ENCODE measurements around the gene TRPC4AP.
A peak's percentile ranks its signal among the peaks of the same experiment; 100 is the strongest.
"Not testable (repeated sequence)": the region's sequence is repeated elsewhere in the genome, so short reads cannot be mapped to it uniquely, and the experiment has no call there.

TRPC4AP gene

DNA sequence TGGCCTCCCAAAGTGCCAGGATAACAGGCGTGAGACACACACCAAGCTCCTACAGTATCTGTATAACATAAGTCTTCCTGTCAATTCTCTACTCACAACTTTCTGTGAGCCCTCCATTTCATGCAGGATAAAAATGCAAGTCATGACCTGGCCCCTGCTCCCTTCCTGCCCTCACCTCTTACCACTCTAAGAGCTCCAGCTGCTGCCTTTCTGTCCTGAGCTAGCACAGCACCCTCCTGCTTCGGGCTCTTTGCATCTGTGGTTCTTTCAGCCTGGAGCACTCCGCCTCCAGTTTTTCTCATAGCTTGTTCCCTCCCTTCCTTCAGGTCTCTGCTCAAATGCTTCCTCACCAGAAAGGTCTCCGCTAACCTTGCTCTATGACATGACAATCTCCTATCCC is 23.7 kb upstream of the TRPC4AP start:
- no peak for DNase-seq (ENCODE audit: low spot score)
- Mint-ChIP-seq H3K4me1 (ENCODE audit: low read depth) (no peaks in the 10 kb centered on the region), H3K4me3 (no peak overlapping the region), H3K27me3 (ENCODE audit: low read depth) (no peaks in the 10 kb centered on the region), H3K27ac (no peak overlapping the region), H3K9me3 (no peaks in the 10 kb centered on the region), H3K36me3 (ENCODE audit: low read depth) (peaks cover 44% of the 10 kb centered on the region)

DNA sequence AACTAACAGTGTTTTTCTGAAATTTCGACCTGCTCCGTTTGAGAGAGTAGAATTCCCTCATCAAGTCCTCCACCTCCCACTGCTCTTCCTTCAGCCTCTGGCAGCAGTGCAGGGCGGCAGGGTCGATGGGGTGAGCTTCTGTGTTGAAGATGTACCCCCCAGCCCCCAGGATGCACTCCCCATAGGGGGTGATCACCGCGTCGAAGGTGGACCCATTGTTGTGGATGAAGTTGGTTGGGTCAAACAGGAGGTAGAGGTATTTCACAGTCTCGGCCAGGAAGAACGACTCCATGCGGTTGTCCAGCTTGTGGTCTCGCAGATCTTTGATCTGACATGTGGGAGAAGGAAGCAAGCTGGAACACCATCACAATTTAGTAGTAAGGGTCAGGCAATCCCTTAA is 23.0 kb upstream of the TRPC4AP start:
- Mint-ChIP-seq H3K27ac (no peak overlapping the region), H3K4me3 (no peak overlapping the region), H3K36me3 (ENCODE audit: low read depth) (peaks cover 42% of the 10 kb centered on the region), H3K4me1 (ENCODE audit: low read depth) (no peaks in the 10 kb centered on the region), H3K27me3 (ENCODE audit: low read depth) (no peaks in the 10 kb centered on the region), H3K9me3 (no peaks in the 10 kb centered on the region)
- DNase-seq (ENCODE audit: low spot score), result no peak

DNA sequence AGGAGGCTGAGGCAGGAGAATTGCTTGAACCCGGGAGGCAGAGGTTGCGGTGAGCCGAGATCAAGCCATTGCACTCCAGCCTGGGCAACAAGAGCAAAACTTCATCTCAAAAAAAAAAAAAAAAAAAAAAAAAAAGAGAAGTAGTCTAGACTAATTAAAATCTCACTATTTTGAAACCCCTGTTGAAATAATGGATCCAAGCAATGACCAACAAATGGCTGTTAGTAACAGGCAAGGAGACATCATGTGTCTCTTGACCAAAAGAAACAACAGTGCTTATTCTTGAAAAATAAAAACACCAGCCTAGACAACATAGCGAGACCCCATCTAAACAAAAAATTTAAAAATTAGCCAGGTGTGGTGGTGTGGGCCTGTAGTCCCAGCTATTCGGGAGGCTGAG is 19.7 kb upstream of the TRPC4AP start:
- peaks cover 22% of the 10 kb centered on the region for H3K36me3 Mint-ChIP-seq (ENCODE audit: low read depth)
- H3K27me3 Mint-ChIP-seq (ENCODE audit: low read depth); H3K9me3 Mint-ChIP-seq; H3K4me1 Mint-ChIP-seq (ENCODE audit: low read depth); H3K27ac Mint-ChIP-seq; DNase-seq (ENCODE audit: low spot score); H3K4me3 Mint-ChIP-seq: not testable (repeated sequence)

DNA sequence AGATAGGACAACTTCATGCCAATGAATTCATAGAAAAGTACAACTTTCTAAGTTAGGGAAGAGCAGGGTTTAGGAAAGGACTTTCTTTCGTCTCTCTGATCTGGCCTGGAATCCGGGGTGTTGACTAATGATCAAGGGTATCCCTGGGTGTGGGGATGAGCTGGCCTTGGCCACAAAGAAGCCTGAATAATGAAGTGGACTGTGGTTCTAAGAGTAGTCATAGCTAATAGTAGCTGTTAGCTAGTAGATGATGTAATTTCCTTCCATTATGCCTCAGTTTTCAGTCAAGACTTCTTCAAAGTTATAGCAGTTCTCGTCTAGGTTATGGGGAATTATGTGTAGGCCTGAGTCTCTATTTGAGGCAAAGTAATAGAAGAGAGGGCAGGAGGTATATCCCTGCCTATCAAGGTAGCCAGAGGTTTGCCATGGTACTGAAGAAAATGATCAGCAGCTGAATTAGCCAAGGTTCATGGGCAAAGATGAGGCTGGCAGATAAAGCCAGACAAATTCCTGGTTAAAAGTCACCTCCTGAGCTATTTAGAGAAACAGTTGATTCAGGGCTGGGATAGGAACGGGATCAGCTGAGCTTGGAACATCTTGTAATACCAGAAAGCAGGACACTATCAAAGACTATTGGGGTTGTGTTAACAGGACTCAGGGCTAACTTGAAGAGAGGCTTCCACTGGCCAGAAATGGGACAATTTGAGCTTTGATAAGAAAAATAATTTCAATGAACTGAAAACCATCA is 18.7 kb upstream of the TRPC4AP start:
- Mint-ChIP-seq H3K4me3 (no peak overlapping the region), H3K27ac (no peak overlapping the region), H3K9me3 (no peaks in the 10 kb centered on the region), H3K27me3 (ENCODE audit: low read depth) (no peaks in the 10 kb centered on the region), H3K4me1 (ENCODE audit: low read depth) (no peaks in the 10 kb centered on the region), H3K36me3 (ENCODE audit: low read depth) (peaks cover 20% of the 10 kb centered on the region)
- DNase-seq (ENCODE audit: low spot score), result no peak

DNA sequence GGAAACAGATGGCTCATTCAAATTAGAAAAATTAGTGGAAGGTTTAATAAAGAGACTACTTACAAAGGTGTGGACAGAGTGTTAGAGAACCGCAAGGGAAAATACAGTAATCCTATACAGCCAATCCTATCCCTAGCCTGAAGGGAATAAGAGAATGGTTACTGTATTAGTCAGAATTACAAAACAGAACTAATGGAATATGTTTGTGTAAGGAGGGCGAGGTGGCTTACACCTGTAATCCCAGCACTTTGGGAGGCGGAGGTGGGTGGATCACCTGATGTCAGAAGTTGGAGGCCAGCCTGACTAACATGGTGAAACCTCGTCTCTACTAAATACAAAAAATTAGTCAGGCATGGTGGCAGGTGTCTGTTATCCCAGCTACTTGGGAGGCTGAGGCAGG is 16.3 kb upstream of the TRPC4AP start:
- no peak overlapping the region for H3K27ac Mint-ChIP-seq
- H3K4me1 Mint-ChIP-seq (ENCODE audit: low read depth), result no peaks in the 10 kb centered on the region
- peaks cover under 1% of the 10 kb centered on the region for H3K27me3 Mint-ChIP-seq (ENCODE audit: low read depth)
- H3K9me3 Mint-ChIP-seq, result no peaks in the 10 kb centered on the region
- no peak for DNase-seq (ENCODE audit: low spot score)
- H3K36me3 Mint-ChIP-seq (ENCODE audit: low read depth), result peaks cover 8% of the 10 kb centered on the region
- no peak overlapping the region for H3K4me3 Mint-ChIP-seq

DNA sequence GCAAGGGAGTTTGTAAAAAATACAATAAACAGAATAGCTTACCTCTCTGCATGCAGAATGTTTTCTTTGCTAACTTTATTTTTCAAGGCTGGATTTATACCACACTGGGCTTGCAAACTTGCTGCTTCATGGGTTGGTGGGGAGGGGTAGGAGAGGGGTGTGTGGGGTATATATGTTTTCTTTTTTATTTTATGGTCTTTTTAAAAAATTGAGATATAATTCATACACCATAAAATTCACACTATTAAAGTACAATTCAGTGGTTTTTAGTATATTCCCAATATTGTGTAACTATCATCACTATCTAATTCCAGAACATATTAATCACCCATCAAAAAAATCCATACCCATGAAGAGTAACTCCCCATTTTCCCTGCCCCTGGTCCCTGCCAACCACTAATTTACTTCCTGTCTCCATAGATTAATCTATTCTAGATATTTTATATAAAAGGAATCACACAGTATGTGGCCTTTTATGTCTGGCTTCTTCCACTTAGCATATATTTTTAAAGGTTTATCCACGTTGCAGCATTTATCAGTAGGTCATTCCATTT is 14.3 kb upstream of the TRPC4AP start:
- Mint-ChIP-seq H3K27me3 (ENCODE audit: low read depth) (peaks cover 3% of the 10 kb centered on the region), H3K4me1 (ENCODE audit: low read depth) (no peaks in the 10 kb centered on the region), H3K4me3 (no peak overlapping the region), H3K36me3 (ENCODE audit: low read depth) (peaks cover 6% of the 10 kb centered on the region), H3K9me3 (no peaks in the 10 kb centered on the region), H3K27ac (no peak overlapping the region)
- no peak for DNase-seq (ENCODE audit: low spot score)

DNA sequence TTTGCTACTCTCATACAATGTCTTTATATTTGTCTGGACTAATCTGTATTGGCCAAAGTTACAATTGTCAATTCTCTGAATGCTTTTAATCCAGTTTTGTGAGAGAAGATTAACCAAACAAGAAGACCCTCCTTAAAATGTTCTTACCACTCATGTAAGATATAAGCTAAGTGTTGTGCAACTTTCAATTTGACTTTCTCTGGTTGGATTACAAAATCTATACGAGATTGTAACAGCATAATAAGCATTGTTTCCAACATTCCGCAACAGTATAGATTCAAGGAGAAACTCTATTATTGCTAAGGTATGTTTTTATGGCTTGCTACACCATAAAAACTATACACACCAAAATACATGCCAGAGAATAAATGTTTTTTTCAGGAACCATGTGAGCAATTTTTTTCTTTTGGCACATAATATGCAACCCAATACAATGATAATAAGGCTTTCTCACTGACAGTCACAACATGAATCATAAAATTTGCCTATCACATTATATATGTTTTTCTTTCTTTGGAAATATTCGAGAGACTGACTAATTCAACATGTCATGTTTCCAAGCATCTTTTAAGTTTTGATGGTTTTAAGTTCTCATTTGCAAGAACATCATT is 12.2 kb upstream of the TRPC4AP start:
- DNase-seq (ENCODE audit: low spot score), result no peak
- H3K27me3 Mint-ChIP-seq (ENCODE audit: low read depth), result peaks cover 5% of the 10 kb centered on the region
- no peak overlapping the region for H3K4me3 Mint-ChIP-seq
- peaks cover 3% of the 10 kb centered on the region for H3K36me3 Mint-ChIP-seq (ENCODE audit: low read depth)
- no peaks in the 10 kb centered on the region for H3K4me1 Mint-ChIP-seq (ENCODE audit: low read depth)
- H3K27ac Mint-ChIP-seq, result no peak overlapping the region
- no peaks in the 10 kb centered on the region for H3K9me3 Mint-ChIP-seq

DNA sequence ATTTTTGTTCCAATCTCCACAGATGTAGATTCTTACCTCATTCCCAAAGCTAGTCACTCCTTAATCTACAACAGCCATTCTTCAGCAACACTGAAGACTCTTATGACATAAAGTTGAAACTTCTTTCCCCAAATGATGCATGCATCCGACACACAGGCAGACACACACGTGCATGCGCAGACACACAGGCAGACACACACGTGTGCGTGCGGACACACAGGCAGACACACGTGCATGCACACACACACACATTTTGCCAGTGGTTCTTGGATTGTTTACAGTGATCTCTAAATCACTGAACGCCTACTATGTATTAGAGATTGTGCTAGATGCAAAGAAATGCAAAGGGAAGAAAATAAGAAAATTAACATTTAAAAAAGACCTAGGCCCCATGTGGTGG is 9.0 kb upstream of the TRPC4AP start:
- Mint-ChIP-seq H3K27ac (no peak overlapping the region), H3K4me3 (no peak overlapping the region), H3K4me1 (ENCODE audit: low read depth) (no peaks in the 10 kb centered on the region), H3K27me3 (ENCODE audit: low read depth) (peaks cover 5% of the 10 kb centered on the region), H3K9me3 (no peaks in the 10 kb centered on the region), H3K36me3 (ENCODE audit: low read depth) (no peaks in the 10 kb centered on the region)
- DNase-seq (ENCODE audit: low spot score), result no peak

DNA sequence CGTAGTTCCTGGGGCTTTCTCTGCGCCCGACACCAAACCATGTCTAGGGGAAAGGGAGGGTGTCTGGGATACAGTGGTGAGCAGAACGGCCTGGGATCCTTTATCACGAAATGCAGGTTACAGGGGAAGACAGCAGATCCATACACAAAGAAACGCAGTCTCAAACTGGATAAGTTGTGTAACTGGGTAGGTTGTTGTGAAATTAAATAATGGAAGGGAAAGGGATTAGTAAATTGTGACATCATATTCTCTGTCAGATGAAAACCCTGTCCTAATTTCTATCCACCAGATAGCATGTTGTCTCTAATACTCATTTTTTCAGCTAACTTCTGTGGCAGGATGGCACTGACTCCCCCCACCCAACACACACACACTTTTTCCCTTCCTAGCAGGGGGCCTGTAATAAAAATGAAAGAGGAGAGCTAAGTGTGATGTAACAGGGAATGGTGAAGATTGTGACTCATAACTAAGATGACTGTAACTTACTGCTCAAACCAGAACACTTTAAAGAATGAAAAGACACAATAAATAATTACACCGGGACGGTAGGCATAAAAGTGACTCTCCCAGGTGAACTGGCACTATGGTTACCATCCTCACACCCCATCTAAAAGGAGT is 769 bp upstream of the TRPC4AP start:
- Mint-ChIP-seq H3K27ac (peak overlapping the region; percentile 90), H3K9me3 (no peaks in the 10 kb centered on the region), H3K27me3 (ENCODE audit: low read depth) (no peaks in the 10 kb centered on the region), H3K36me3 (ENCODE audit: low read depth) (peaks cover 20% of the 10 kb centered on the region), H3K4me3 (peak overlapping the region; percentile 88), H3K4me1 (ENCODE audit: low read depth) (peaks cover 32% of the 10 kb centered on the region)
- peak; percentile 21 for DNase-seq (ENCODE audit: low spot score)

DNA sequence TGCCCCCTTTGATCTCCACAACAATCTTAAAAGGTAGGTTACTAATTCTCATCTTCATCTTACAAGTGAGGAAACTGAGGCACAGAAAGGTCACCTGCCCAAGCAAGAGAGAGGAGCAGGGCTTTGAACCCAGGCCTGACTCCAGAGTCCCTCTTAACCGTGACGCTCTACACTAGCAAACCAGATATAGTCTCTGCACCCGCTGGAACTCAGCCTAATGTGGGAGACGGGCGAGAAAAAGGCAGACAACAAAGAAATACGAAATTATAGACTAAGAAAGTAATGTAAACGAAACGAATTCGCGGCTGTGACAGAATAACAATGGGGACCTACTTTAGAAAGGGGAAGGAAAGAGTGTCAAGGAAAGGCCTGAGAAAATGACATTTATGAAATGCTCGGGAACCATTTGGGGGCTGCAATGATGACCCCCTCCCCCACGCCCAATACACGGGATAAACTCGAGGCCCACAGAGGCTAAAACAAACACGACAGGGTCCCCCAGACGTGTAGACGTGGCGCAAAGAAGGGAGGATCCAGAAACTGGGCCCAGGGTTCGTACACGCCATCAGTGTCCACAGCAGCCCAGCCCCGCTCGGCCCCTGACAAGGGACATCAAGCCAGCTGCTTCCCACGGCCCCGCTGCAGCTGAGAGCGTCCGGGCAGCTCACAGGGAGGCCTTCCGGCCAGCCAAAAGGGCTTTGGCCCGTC is 637 bp downstream of the TRPC4AP start:
- peak overlapping the region; percentile 88 for H3K4me3 Mint-ChIP-seq
- H3K27ac Mint-ChIP-seq, result peak overlapping the region; percentile 93
- H3K4me1 Mint-ChIP-seq (ENCODE audit: low read depth), result peaks cover 42% of the 10 kb centered on the region
- H3K9me3 Mint-ChIP-seq, result no peaks in the 10 kb centered on the region
- H3K27me3 Mint-ChIP-seq (ENCODE audit: low read depth), result no peaks in the 10 kb centered on the region
- DNase-seq (ENCODE audit: low spot score), result no peak
- H3K36me3 Mint-ChIP-seq (ENCODE audit: low read depth), result peaks cover 21% of the 10 kb centered on the region

DNA sequence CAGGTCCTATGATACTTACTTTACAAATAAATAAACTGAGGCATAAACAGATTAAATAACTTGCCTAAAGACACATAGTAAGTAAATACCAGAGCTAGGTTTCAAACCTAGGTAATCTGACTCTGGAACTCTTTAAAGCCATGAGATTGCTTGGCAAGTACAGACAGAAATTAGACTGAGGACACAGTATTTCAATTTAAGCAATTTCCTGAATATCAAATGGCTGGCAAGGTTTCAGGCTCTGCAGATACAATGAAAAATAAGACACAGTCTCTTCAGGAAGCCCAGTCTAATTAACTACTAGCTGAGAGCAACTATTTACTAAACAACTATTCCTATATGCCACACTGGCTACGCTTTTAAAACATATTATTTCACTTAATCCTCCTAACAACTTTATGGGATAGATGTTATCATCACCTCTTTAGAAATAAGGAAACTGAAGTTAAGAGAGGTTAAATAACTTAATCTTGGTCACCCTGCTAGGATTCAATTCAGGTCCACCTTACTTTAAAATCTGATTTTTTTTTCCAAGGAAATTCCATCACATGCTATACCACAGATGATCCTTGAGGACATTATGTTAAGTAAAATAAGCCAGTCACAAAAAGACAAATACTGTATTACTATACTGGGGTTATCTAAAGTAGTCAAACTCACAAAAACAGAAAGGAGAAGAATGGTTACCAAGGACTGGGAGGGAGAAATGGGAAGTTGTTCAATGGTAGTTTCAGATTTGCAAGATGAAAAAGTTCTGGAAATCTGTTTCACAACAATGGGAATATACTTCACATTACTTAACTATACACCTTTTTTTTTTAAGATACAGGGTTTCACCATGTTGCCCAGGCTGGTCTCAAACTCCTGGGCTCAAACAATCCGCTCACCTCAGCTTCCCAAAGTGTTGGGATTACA is 4.1 kb downstream of the TRPC4AP start:
- DNase-seq (ENCODE audit: low spot score), result no peak
- H3K4me1 Mint-ChIP-seq (ENCODE audit: low read depth), result peaks cover 51% of the 10 kb centered on the region
- H3K4me3 Mint-ChIP-seq, result peak overlapping the region; percentile 2
- no peaks in the 10 kb centered on the region for H3K9me3 Mint-ChIP-seq
- peaks cover 27% of the 10 kb centered on the region for H3K36me3 Mint-ChIP-seq (ENCODE audit: low read depth)
- no peaks in the 10 kb centered on the region for H3K27me3 Mint-ChIP-seq (ENCODE audit: low read depth)
- H3K27ac Mint-ChIP-seq, result peak overlapping the region; percentile 24

DNA sequence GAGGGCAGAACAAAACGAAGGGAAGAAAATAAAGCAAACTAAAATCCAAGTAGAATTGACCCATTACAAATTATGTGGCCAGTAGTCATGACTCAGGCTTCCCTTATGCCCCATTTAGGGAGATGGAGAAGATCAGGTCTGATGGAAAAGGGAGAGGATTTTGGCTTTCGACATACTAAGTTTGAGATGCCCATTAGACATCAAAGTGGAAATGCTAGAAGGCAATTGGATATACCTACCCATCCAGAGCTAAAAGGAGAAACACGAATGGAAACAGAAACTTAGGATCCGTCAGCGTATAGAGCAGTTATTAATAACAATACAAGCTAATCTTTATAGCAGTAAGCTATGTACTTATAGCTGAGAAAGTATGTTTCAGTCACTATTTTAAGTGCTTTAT is 4.8 kb downstream of the TRPC4AP start:
- no peaks in the 10 kb centered on the region for H3K9me3 Mint-ChIP-seq
- H3K4me1 Mint-ChIP-seq (ENCODE audit: low read depth), result peaks cover 45% of the 10 kb centered on the region
- no peak overlapping the region for H3K4me3 Mint-ChIP-seq
- H3K36me3 Mint-ChIP-seq (ENCODE audit: low read depth), result peaks cover 26% of the 10 kb centered on the region
- peak overlapping the region; percentile 5 for H3K27ac Mint-ChIP-seq
- no peak for DNase-seq (ENCODE audit: low spot score)
- H3K27me3 Mint-ChIP-seq (ENCODE audit: low read depth), result no peaks in the 10 kb centered on the region

DNA sequence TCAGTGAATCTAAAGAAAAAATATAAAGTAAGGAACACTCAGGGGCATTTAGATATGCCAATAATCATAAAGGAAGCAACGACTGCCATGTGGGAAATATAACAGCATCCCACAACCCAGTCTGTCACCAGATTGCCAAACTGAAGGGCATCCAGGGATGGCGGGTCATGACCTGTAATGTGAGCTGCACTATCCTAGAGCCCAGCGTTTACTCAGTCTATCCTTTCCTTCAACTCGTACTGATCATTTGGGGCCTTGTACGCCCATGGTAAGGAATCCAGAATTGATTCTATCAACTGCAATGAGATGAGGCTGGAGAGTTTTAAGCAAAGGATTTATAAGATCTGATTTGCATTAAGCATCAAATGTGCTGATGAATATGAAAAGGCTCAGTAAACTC is 5.3 kb downstream of the TRPC4AP start:
- no peak for DNase-seq (ENCODE audit: low spot score)
- Mint-ChIP-seq H3K36me3 (ENCODE audit: low read depth) (peaks cover 26% of the 10 kb centered on the region), H3K27me3 (ENCODE audit: low read depth) (no peaks in the 10 kb centered on the region), H3K4me3 (no peak overlapping the region), H3K27ac (peak overlapping the region; percentile 5), H3K9me3 (no peaks in the 10 kb centered on the region), H3K4me1 (ENCODE audit: low read depth) (peaks cover 47% of the 10 kb centered on the region)

Measured in T-helper 2 cell treated with Interferon-gamma antibody and Interleukin-4, amounts not matched to agents 5 μg/mL and 100 μg/mL, for 36 hours (primary cell).